ENCODE data around the gene POMT1.

Gene POMT1

DNA sequence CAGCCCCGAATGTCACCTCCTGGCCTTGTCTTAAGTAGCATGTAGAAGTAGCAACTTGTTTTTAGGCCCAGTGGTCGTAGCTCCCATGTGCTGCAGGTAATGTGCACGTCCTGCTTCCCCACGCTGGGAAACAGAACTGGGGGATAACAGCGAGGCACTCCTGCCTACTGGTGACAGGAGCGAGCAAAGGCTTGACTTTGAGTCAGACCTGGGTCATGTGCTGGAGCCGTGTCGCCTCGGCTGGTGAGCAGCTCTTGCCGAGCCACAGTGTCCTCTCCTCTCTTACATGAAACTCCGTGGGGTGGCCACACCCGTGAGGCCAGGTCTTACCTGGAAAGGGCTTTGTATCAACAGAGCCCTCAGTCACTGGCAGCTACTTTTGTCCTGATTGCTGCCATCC, 17.5 kb upstream of the POMT1 start:
- ChIA-PET CTCF (interaction anchor here (0.7 to 0.9 kb wide), 2 partner anchors 11 to 15 kb away, joined by 4 read pairs; no protein-coding TSS in a partner anchor), POLR2A (interaction anchor here (0.5 to 1.2 kb wide), 2 partner anchors 112 to 242 kb away, joined by 3 to 4 read pairs; no protein-coding TSS in a partner anchor)
- Histone ChIP-seq H3K9me3 (ENCODE audit: control insufficient read depth, insufficient read depth, low read depth, low read length) (no peaks in the 10 kb centered on the region), H3K36me3 (ENCODE audit: control insufficient read depth in 2 of 2, insufficient read depth in 1 of 2, low read length in 2 of 2) (peaks cover 50 to 98% of the 10 kb centered on the region in 2 experiments), H3K4me1 (ENCODE audit: control insufficient read depth, insufficient read depth, low read length) (no peaks in the 10 kb centered on the region), H3K4me3 (ENCODE audit: low read depth, low read length) (no peak overlapping the region), H3K27ac (ENCODE audit: extremely low read depth, low read depth, low read length) (no peak overlapping the region)
- TF ChIP-seq ZNF335 (tag by site-specific recombination; conservative IDR thresholded peaks at IDR 0.05) (no peak), ZXDB (tag by site-specific recombination; IDR thresholded peaks at IDR 0.05) (no peak)

GRCh38 chr9:131485728-131486422, 16.8 kb upstream of the POMT1 start:
- Histone ChIP-seq H3K36me3 (ENCODE audit: control insufficient read depth in 2 of 2, insufficient read depth in 1 of 2, low read length in 2 of 2) (peaks cover 45 to 98% of the 10 kb centered on the region in 2 experiments), H3K9me3 (ENCODE audit: control insufficient read depth, insufficient read depth, low read depth, low read length) (no peaks in the 10 kb centered on the region), H3K4me3 (ENCODE audit: low read depth, low read length) (no peak overlapping the region), H3K27ac (ENCODE audit: extremely low read depth, low read depth, low read length) (no peak overlapping the region), H3K4me1 (ENCODE audit: control insufficient read depth, insufficient read depth, low read length) (no peaks in the 10 kb centered on the region)
- ChIA-PET CTCF (no interaction called here), POLR2A (interaction anchor here (1.2 kb wide), 1 partner anchor 112 kb away, joined by 4 read pairs; no protein-coding TSS in a partner anchor)
- no peak for TF ChIP-seq GLI2 (tag by site-specific recombination; IDR thresholded peaks at IDR 0.05; ENCODE audit: borderline replicate concordance, low read depth)
- 0 out of 2 replicates have a peak, but pooled peaks have one; percentile 48 for TF ChIP-seq SCRT1 (tag by site-specific recombination; IDR thresholded peaks at IDR 0.05; ENCODE audit: borderline replicate concordance)
- no peak for TF ChIP-seq ZNF626 (tag by site-specific recombination; IDR thresholded peaks at IDR 0.05)
- no peak for TF ChIP-seq ZNF473 (tag by site-specific recombination; IDR thresholded peaks at IDR 0.05)
- TF ChIP-seq ZBTB17 (tag by site-specific recombination; IDR thresholded peaks at IDR 0.05): no peak
- peak; percentile 78 for TF ChIP-seq SCRT2 (tag by site-specific recombination; IDR thresholded peaks at IDR 0.05)
- TF ChIP-seq ZNF19 (tag by site-specific recombination; IDR thresholded peaks at IDR 0.05; ENCODE audit: low read depth): no peak
- TF ChIP-seq ZNF311 (tag by site-specific recombination; IDR thresholded peaks at IDR 0.05; ENCODE audit: borderline replicate concordance): no peak
- TF ChIP-seq ZNF596 (tag by site-specific recombination; IDR thresholded peaks at IDR 0.05): no peak
- TF ChIP-seq, protein P1, sequence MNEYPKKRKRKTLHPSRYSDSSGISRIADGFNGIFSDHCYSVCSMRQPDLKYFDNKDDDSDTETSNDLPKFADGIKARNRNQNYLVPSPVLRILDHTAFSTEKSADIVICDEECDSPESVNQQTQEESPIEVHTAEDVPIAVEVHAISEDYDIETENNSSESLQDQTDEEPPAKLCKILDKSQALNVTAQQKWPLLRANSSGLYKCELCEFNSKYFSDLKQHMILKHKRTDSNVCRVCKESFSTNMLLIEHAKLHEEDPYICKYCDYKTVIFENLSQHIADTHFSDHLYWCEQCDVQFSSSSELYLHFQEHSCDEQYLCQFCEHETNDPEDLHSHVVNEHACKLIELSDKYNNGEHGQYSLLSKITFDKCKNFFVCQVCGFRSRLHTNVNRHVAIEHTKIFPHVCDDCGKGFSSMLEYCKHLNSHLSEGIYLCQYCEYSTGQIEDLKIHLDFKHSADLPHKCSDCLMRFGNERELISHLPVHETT (tag by site-specific recombination; IDR thresholded peaks at IDR 0.05): no peak
- TF ChIP-seq TCF7L2 (IDR thresholded peaks at IDR 0.05; ENCODE audit: borderline replicate concordance, low read depth, low read length): no peak
- TF ChIP-seq, protein P2, sequence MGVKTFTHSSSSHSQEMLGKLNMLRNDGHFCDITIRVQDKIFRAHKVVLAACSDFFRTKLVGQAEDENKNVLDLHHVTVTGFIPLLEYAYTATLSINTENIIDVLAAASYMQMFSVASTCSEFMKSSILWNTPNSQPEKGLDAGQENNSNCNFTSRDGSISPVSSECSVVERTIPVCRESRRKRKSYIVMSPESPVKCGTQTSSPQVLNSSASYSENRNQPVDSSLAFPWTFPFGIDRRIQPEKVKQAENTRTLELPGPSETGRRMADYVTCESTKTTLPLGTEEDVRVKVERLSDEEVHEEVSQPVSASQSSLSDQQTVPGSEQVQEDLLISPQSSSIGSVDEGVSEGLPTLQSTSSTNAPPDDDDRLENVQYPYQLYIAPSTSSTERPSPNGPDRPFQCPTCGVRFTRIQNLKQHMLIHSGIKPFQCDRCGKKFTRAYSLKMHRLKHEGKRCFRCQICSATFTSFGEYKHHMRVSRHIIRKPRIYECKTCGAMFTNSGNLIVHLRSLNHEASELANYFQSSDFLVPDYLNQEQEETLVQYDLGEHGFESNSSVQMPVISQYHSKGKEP (tag by site-specific recombination; IDR thresholded peaks at IDR 0.05): no peak
- no peak for TF ChIP-seq ZNF624 (tag by site-specific recombination; IDR thresholded peaks at IDR 0.05)
- no peak for TF ChIP-seq ZNF184 (tag by site-specific recombination; IDR thresholded peaks at IDR 0.05)

- Histone ChIP-seq H3K4me3 (ENCODE audit: low read depth, low read length) (no peak overlapping the region), H3K27ac (ENCODE audit: extremely low read depth, low read depth, low read length) (no peak overlapping the region), H3K9me3 (ENCODE audit: control insufficient read depth, insufficient read depth, low read depth, low read length) (no peaks in the 10 kb centered on the region), H3K4me1 (ENCODE audit: control insufficient read depth, insufficient read depth, low read length) (no peaks in the 10 kb centered on the region), H3K36me3 (ENCODE audit: control insufficient read depth in 2 of 2, insufficient read depth in 1 of 2, low read length in 2 of 2) (peaks cover 34 to 100% of the 10 kb centered on the region in 2 experiments)
- no peak for TF ChIP-seq ZNF221 (tag by site-specific recombination; IDR thresholded peaks at IDR 0.05; ENCODE audit: borderline replicate concordance)
- TF ChIP-seq, protein P3, sequence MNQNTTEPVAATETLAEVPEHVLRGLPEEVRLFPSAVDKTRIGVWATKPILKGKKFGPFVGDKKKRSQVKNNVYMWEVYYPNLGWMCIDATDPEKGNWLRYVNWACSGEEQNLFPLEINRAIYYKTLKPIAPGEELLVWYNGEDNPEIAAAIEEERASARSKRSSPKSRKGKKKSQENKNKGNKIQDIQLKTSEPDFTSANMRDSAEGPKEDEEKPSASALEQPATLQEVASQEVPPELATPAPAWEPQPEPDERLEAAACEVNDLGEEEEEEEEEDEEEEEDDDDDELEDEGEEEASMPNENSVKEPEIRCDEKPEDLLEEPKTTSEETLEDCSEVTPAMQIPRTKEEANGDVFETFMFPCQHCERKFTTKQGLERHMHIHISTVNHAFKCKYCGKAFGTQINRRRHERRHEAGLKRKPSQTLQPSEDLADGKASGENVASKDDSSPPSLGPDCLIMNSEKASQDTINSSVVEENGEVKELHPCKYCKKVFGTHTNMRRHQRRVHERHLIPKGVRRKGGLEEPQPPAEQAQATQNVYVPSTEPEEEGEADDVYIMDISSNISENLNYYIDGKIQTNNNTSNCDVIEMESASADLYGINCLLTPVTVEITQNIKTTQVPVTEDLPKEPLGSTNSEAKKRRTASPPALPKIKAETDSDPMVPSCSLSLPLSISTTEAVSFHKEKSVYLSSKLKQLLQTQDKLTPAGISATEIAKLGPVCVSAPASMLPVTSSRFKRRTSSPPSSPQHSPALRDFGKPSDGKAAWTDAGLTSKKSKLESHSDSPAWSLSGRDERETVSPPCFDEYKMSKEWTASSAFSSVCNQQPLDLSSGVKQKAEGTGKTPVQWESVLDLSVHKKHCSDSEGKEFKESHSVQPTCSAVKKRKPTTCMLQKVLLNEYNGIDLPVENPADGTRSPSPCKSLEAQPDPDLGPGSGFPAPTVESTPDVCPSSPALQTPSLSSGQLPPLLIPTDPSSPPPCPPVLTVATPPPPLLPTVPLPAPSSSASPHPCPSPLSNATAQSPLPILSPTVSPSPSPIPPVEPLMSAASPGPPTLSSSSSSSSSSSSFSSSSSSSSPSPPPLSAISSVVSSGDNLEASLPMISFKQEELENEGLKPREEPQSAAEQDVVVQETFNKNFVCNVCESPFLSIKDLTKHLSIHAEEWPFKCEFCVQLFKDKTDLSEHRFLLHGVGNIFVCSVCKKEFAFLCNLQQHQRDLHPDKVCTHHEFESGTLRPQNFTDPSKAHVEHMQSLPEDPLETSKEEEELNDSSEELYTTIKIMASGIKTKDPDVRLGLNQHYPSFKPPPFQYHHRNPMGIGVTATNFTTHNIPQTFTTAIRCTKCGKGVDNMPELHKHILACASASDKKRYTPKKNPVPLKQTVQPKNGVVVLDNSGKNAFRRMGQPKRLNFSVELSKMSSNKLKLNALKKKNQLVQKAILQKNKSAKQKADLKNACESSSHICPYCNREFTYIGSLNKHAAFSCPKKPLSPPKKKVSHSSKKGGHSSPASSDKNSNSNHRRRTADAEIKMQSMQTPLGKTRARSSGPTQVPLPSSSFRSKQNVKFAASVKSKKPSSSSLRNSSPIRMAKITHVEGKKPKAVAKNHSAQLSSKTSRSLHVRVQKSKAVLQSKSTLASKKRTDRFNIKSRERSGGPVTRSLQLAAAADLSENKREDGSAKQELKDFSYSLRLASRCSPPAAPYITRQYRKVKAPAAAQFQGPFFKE (tag by site-specific recombination; IDR thresholded peaks at IDR 0.05; ENCODE audit: borderline replicate concordance): no peak
- ChIA-PET POLR2A (no interaction called here), CTCF (interaction anchor here (1.3 kb wide), 1 partner anchor 9 kb away, joined by 5 read pairs; no protein-coding TSS in a partner anchor)
Observed at GRCh38 chr9:131487001-131487400, 15.7 kb upstream of the POMT1 start.
